Activated T-helper 17 cell treated with anti-CD3 and anti-CD28 coated beads, Interleukin-2, amount 50 U/mL, for 72 hours (primary cell): Measurements from ENCODE around the gene GPRASP1. TPM values are rescaled to one million over a fixed set of nuclear protein-coding genes. Genes with fewer than 3 reads are reported as not detected.
"Not testable (repeated sequence)": the region's sequence is repeated elsewhere in the genome, so short reads cannot be mapped to it uniquely, and the experiment has no call there.

Experiments used
- ATAC-seq: fragments of 150-1000 bp; cut with Tn5 transposase; replicated peaks from 2 replicates; pipeline ENCODE4 v1.10.0; 2021; ENCODE audit warnings: mild to moderate bottlenecking, moderate library complexity
- H3K27ac Mint-ChIP-seq: one replicate; pipeline ENCODE4 v1.8.0; 2022; ENCODE audit warnings: mixed read lengths
- H3K27me3 Mint-ChIP-seq: one replicate; pipeline ENCODE4 v1.8.0; 2022; ENCODE audit warnings: mixed read lengths
- H3K36me3 Mint-ChIP-seq: one replicate; pipeline ENCODE4 v1.8.0; 2022; ENCODE audit warnings: low read depth, mild to moderate bottlenecking, mixed read lengths
- H3K4me1 Mint-ChIP-seq: one replicate; pipeline ENCODE4 v1.8.0; 2022; ENCODE audit warnings: mixed read lengths
- H3K4me3 Mint-ChIP-seq: one replicate; pipeline ENCODE4 v1.8.0; 2022; ENCODE audit warnings: mild to moderate bottlenecking, mixed read lengths
- H3K9me3 Mint-ChIP-seq: one replicate; pipeline ENCODE4 v1.8.0; 2022; ENCODE audit warnings: mixed read lengths
- total RNA-seq, 2 donors: library from RNA; stranded (reverse); gene quantifications; one replicate each; pipeline ENCODE4 v1.2.3, GENCODE V29; 2022

Gene GPRASP1
- total RNA-seq, result 1 to 10 TPM; 1.4 to 2.3 TPM

GRCh38 chrX:102651242-102652011, at the start of gene GPRASP1:
Gene GPRASP1, plus strand, starts transcription at chrX:102651483. Its CDS starts 2,431 bp downstream, at chrX:102653914.
- Mint-ChIP-seq H3K27me3 (no peaks in the 10 kb centered on the region), H3K4me1 (peaks cover 7% of the 10 kb centered on the region), H3K4me3 (peak within 1 kb of the TSS; percentile 81), H3K27ac (peak within 1 kb of the TSS; percentile 73), H3K9me3 (no peaks in the 10 kb centered on the region), H3K36me3 (no peaks in the 10 kb centered on the region)
- peak; percentile 58 for ATAC-seq

GRCh38 chrX:102604327-102604726, 47.0 kb upstream of the GPRASP1 start:
- H3K4me3 Mint-ChIP-seq, result no peak overlapping the region
- no peaks in the 10 kb centered on the region for H3K27me3 Mint-ChIP-seq
- H3K27ac Mint-ChIP-seq, result no peak overlapping the region
- ATAC-seq, result no peak
- H3K4me1 Mint-ChIP-seq, result peaks cover 22% of the 10 kb centered on the region
- H3K9me3 Mint-ChIP-seq, result no peaks in the 10 kb centered on the region
- peaks cover 33% of the 10 kb centered on the region for H3K36me3 Mint-ChIP-seq

- H3K9me3 Mint-ChIP-seq, result no peaks in the 10 kb centered on the region
- no peak for ATAC-seq
- peaks cover 12% of the 10 kb centered on the region for H3K4me1 Mint-ChIP-seq
- H3K27ac Mint-ChIP-seq, result no peak overlapping the region
- H3K36me3 Mint-ChIP-seq, result peaks cover 44% of the 10 kb centered on the region
- no peak overlapping the region for H3K4me3 Mint-ChIP-seq
- no peaks in the 10 kb centered on the region for H3K27me3 Mint-ChIP-seq
Observed at GRCh38 chrX:102606115-102606514, 45.2 kb upstream of the GPRASP1 start.

- Mint-ChIP-seq H3K9me3 (no peaks in the 10 kb centered on the region), H3K36me3 (peaks cover 59% of the 10 kb centered on the region), H3K27me3 (no peaks in the 10 kb centered on the region), H3K4me1 (peaks cover 5% of the 10 kb centered on the region), H3K4me3 (no peak overlapping the region), H3K27ac (no peak overlapping the region)
- no peak for ATAC-seq
Observed at GRCh38 chrX:102610905-102611304, 40.4 kb upstream of the GPRASP1 start.

GRCh38 chrX:102624105-102624504, 27.2 kb upstream of the GPRASP1 start:
- H3K27me3 Mint-ChIP-seq, result no peaks in the 10 kb centered on the region
- no peaks in the 10 kb centered on the region for H3K4me1 Mint-ChIP-seq
- H3K36me3 Mint-ChIP-seq, result peaks cover 22% of the 10 kb centered on the region
- no peak overlapping the region for H3K4me3 Mint-ChIP-seq
- no peaks in the 10 kb centered on the region for H3K9me3 Mint-ChIP-seq
- no peak for ATAC-seq
- H3K27ac Mint-ChIP-seq, result no peak overlapping the region

- Mint-ChIP-seq H3K27me3 (no peaks in the 10 kb centered on the region), H3K9me3 (no peaks in the 10 kb centered on the region), H3K27ac (no peak overlapping the region), H3K36me3 (no peaks in the 10 kb centered on the region), H3K4me1 (no peaks in the 10 kb centered on the region), H3K4me3 (no peak overlapping the region)
- peak; percentile 49 for ATAC-seq
Observed at GRCh38 chrX:102627640-102628039, 23.6 kb upstream of the GPRASP1 start.

GRCh38 chrX:102637561-102637960, 13.7 kb upstream of the GPRASP1 start:
- no peak overlapping the region for H3K4me3 Mint-ChIP-seq
- H3K4me1 Mint-ChIP-seq, result no peaks in the 10 kb centered on the region
- ATAC-seq, result no peak

GRCh38 chrX:102650903-102651241, 411 bp upstream of the GPRASP1 start:
- no peaks in the 10 kb centered on the region for H3K27me3 Mint-ChIP-seq
- H3K4me3 Mint-ChIP-seq, result peak overlapping the region; percentile 81
- peaks cover 2% of the 10 kb centered on the region for H3K4me1 Mint-ChIP-seq
- no peaks in the 10 kb centered on the region for H3K36me3 Mint-ChIP-seq
- no peak for ATAC-seq
- H3K9me3 Mint-ChIP-seq, result no peaks in the 10 kb centered on the region
- H3K27ac Mint-ChIP-seq, result peak overlapping the region; percentile 73

More at GRCh38 chrX:102637561-102637960, 13.7 kb upstream of the GPRASP1 start:
- H3K36me3 Mint-ChIP-seq, result no peaks in the 10 kb centered on the region
- no peaks in the 10 kb centered on the region for H3K27me3 Mint-ChIP-seq
- H3K9me3 Mint-ChIP-seq, result no peaks in the 10 kb centered on the region
- no peak overlapping the region for H3K27ac Mint-ChIP-seq

GRCh38 chrX:102652031-102652688, 877 bp downstream of the GPRASP1 start:
- Mint-ChIP-seq H3K27me3 (no peaks in the 10 kb centered on the region), H3K9me3 (no peaks in the 10 kb centered on the region), H3K4me3 (peak overlapping the region; percentile 81), H3K27ac (peak overlapping the region; percentile 63), H3K36me3 (no peaks in the 10 kb centered on the region), H3K4me1 (peaks cover 8% of the 10 kb centered on the region)
- ATAC-seq, result peak; percentile 78

- Mint-ChIP-seq H3K4me1 (peaks cover 12% of the 10 kb centered on the region), H3K27me3 (no peaks in the 10 kb centered on the region), H3K4me3 (no peak overlapping the region), H3K36me3 (no peaks in the 10 kb centered on the region), H3K27ac (no peak overlapping the region), H3K9me3 (no peaks in the 10 kb centered on the region)
- ATAC-seq, result no peak
Observed at GRCh38 chrX:102654696-102655095, 3.4 kb downstream of the GPRASP1 start.

GRCh38 chrX:102658556-102658955, 7.3 kb downstream of the GPRASP1 start:
- Mint-ChIP-seq H3K36me3 (no peaks in the 10 kb centered on the region), H3K27me3 (no peaks in the 10 kb centered on the region), H3K27ac (no peak overlapping the region), H3K4me1 (peaks cover 12% of the 10 kb centered on the region), H3K9me3 (no peaks in the 10 kb centered on the region), H3K4me3 (peak overlapping the region; percentile 45)
- ATAC-seq, result no peak

- peaks cover under 1% of the 10 kb centered on the region for H3K36me3 Mint-ChIP-seq
- H3K9me3 Mint-ChIP-seq, result no peaks in the 10 kb centered on the region
- peak overlapping the region; percentile 86 for H3K27ac Mint-ChIP-seq
- peaks cover 12% of the 10 kb centered on the region for H3K4me1 Mint-ChIP-seq
- H3K27me3 Mint-ChIP-seq, result no peaks in the 10 kb centered on the region
- H3K4me3 Mint-ChIP-seq, result peak overlapping the region; percentile 83
- peak; percentile 99 for ATAC-seq
Observed at GRCh38 chrX:102659790-102660757, 8.8 kb downstream of the GPRASP1 start.

- H3K4me3 Mint-ChIP-seq, ATAC-seq, H3K4me1 Mint-ChIP-seq, H3K27ac Mint-ChIP-seq, H3K27me3 Mint-ChIP-seq, H3K9me3 Mint-ChIP-seq: not testable (repeated sequence)
- H3K36me3 Mint-ChIP-seq, result peaks cover 30% of the 10 kb centered on the region
Observed at GRCh38 chrX:102663820-102664219, 12.5 kb downstream of the GPRASP1 start.

GRCh38 chrX:102667034-102667433, 15.8 kb downstream of the GPRASP1 start:
- ATAC-seq, H3K4me1 Mint-ChIP-seq, H3K27me3 Mint-ChIP-seq, H3K9me3 Mint-ChIP-seq, H3K27ac Mint-ChIP-seq, H3K4me3 Mint-ChIP-seq: not testable (repeated sequence)
- peaks cover 35% of the 10 kb centered on the region for H3K36me3 Mint-ChIP-seq
